ENCODE results near the gene LAMA5. TPM values are rescaled to one million over a fixed set of nuclear protein-coding genes. Genes with fewer than 3 reads are reported as not detected.

Gene LAMA5
- total RNA-seq, 1 experiment from 2014 or later, result 321 TPM

DNA sequence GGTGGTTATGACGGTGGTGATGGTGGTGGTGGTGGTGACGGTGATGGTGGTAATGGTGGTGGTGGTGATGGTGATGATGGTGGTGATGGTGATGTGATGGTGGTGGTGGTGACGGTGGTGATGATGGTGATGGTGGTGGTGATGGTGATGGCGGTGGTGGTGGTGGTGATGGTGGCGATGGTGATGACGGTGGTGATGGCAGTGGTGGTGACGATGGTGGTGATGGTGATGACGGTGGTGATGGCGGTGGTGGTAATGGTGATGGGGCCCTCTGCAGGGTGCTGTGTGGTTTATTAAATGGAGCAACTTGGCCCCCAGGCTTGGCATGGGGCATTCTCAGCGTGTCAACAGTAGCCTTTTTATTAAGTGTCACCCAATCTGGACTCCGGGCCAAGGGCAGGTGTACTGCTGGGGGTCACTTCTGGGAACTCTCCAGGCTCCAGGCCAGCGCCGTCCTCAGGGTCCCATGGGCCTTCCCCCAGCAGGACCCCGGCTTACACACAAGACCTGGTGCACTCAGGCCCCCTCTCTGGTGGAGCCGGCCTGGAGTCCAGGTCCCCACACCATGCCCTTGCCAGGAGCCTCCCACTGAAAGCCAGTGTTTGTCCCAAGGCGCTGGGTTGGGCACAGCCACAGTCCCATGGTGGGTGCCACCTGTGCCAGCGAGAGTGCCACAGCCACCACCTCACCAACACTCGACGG lies 31.2 kb upstream of the LAMA5 start:
- Histone ChIP-seq H3K9me3 (ENCODE audit: control insufficient read depth in 1 of 2, insufficient read depth in 1 of 2, low read depth in 1 of 2, low read length in 2 of 2) (no peaks in the 10 kb centered on the region), H3K36me3 (ENCODE audit: control insufficient read depth in 1 of 2, insufficient read depth in 2 of 2, low read length in 2 of 2) (no peaks in the 10 kb centered on the region), H3K27ac (ENCODE audit: low read depth, low read length) (no peak overlapping the region), H3K9me2 (ENCODE audit: insufficient read depth) (no peaks in the 10 kb centered on the region), H3K79me2 (ENCODE audit: insufficient read depth, low read length) (no peaks in the 10 kb centered on the region), H3K4me2 (ENCODE audit: low read length) (no peak overlapping the region), H3K4me3 (replicated peaks in 1 of 2; ENCODE audit: low read depth in 1 of 2, low read length in 2 of 2) (no peak overlapping the region), H4K20me1 (ENCODE audit: insufficient read depth) (no peaks in the 10 kb centered on the region), H2AFZ (ENCODE audit: low read depth, low read length, poor library complexity, severe bottlenecking) (no peak overlapping the region), H3K4me1 (ENCODE audit: control insufficient read depth in 1 of 2, insufficient read depth in 2 of 2, low read length in 2 of 2) (no peaks in the 10 kb centered on the region), H3K27me3 (ENCODE audit: insufficient read depth, low read length) (no peaks in the 10 kb centered on the region), H3K9ac (ENCODE audit: low read length) (no peak overlapping the region)
- intact Hi-C loops (cut with micrococcal nuclease), result no loop called here
- no peak for TF ChIP-seq ZNF274 (IDR thresholded peaks at IDR 0.05; ENCODE audit: low read depth, low read length)
- TF ChIP-seq SRF (IDR thresholded peaks at IDR 0.05; ENCODE audit: low read depth), result no peak
- TF ChIP-seq CBX3 (IDR thresholded peaks at IDR 0.05; ENCODE audit: low read depth), result no peak
- no peak for TF ChIP-seq EZH2 (IDR thresholded peaks at IDR 0.05)
- TF ChIP-seq POLR2AphosphoS5 (IDR thresholded peaks at IDR 0.05; ENCODE audit: low read depth, low read length), result no peak
- no peak for TF ChIP-seq SIN3A (IDR thresholded peaks at IDR 0.05; ENCODE audit: low read depth)
- no peak for TF ChIP-seq CTCF (IDR thresholded peaks at IDR 0.05 in 2 of 3, conservative IDR thresholded peaks at IDR 0.05 in 1 of 3; ENCODE audit: borderline replicate concordance in 1 of 3, insufficient read depth in 1 of 3, low read depth in 2 of 3, low read length in 2 of 3)
- no peak for TF ChIP-seq ZBTB33 (IDR thresholded peaks at IDR 0.05; ENCODE audit: extremely low read depth, insufficient replicate concordance, low read length)
- TF ChIP-seq ATF3 (IDR thresholded peaks at IDR 0.05), result no peak
- TF ChIP-seq RAD21 (IDR thresholded peaks at IDR 0.05; ENCODE audit: low read depth), result no peak
- no TSS peak for BruUV-seq (replicated peaks)
- POLR2A ChIA-PET, result no interaction called here
- ATAC-seq, result no peak
- RAD21 ChIA-PET (ENCODE audit: low non-redundant PET in 1 of 2, low total read pairs in 2 of 2, uncharacterized antibody in 2 of 2, unreplicated experiment in 2 of 2), result no interaction called here
- CTCF ChIA-PET, result no interaction called here
- DNase-seq (ENCODE audit: low read depth, low spot score), result no peak
